T-helper 2 cell (primary cell): ENCODE results near the gene VSTM2B.
A peak's percentile ranks its signal among the peaks of the same experiment; 100 is the strongest.

ENCODE experiments used
- DNase-seq, 5 experiments: peaks; one replicate each; pipeline versions ENCODE4 v3.0.0 to v3.0.0-alpha.2; 2012 to 2022

The VSTM2B gene

GRCh38 chr19:29596885-29597525 is 71.2 kb downstream of the VSTM2B start:
- no peak for DNase-seq

GRCh38 chr19:29598036-29598435 is 72.2 kb downstream of the VSTM2B start:
- DNase-seq, result no peak

- no peak for DNase-seq
These were observed 72.7 kb downstream of the VSTM2B start for GRCh38 chr19:29598496-29598895.

- no peak for DNase-seq
These were observed 77.5 kb downstream of the VSTM2B start for GRCh38 chr19:29603308-29603707.

- peak; percentile 91 to 98 (median 97) for DNase-seq
These were observed 80.0 kb downstream of the VSTM2B start, which contains the start of gene POP4 for GRCh38 chr19:29605653-29606419. Gene POP4 (plus strand): TSS chr19:29606283. CDS start chr19:29606319, 36 bp downstream.

- DNase-seq, result no peak
These were observed 80.6 kb downstream of the VSTM2B start for GRCh38 chr19:29606420-29606747.

- DNase-seq, result no peak
These were observed 83.8 kb downstream of the VSTM2B start for GRCh38 chr19:29609636-29610035.

- no peak for DNase-seq
These were observed 84.4 kb downstream of the VSTM2B start for GRCh38 chr19:29610213-29610573.

GRCh38 chr19:29610574-29611271 is 84.9 kb downstream of the VSTM2B start:
- DNase-seq, result peak; percentile 42 to 88 (median 74)

- no peak for DNase-seq
These were observed 86.3 kb downstream of the VSTM2B start for GRCh38 chr19:29612121-29612520.

- no peak for DNase-seq
These were observed 87.2 kb downstream of the VSTM2B start for GRCh38 chr19:29612801-29613595.

- no peak for DNase-seq
These were observed 88.3 kb downstream of the VSTM2B start for GRCh38 chr19:29614046-29614445.
